Measurements from ENCODE around the gene NUDT14. TPM values are rescaled to one million over a fixed set of nuclear protein-coding genes. Genes with fewer than 3 reads are reported as not detected.

Gene NUDT14
- total RNA-seq, 2 experiments from 2014 or later, result 25.3 to 27.9 TPM

- no peaks in the 10 kb centered on the region for H3K36me3 Mint-ChIP-seq (ENCODE audit: low read depth)
- DNase-seq (no peak), ATAC-seq (no peak)
- CTCF ChIA-PET, result no interaction called here
- H3K4me3 Mint-ChIP-seq, result no peak overlapping the region
- no peaks in the 10 kb centered on the region for H3K9me3 Mint-ChIP-seq (ENCODE audit: insufficient read depth)
- H3K4me1 Mint-ChIP-seq (ENCODE audit: low read depth), result peaks cover 46% of the 10 kb centered on the region
- POLR2A ChIA-PET, result no interaction called here
- H3K27me3 Mint-ChIP-seq (ENCODE audit: low read depth), result peaks cover 6% of the 10 kb centered on the region
- no peak overlapping the region for H3K27ac Mint-ChIP-seq
These were observed 2.3 kb downstream of the NUDT14 start for GRCh38 chr14:105178868-105179140.

- peaks cover 49% of the 10 kb centered on the region for H3K4me1 Mint-ChIP-seq (ENCODE audit: low read depth)
- POLR2A ChIA-PET, result no interaction called here
- CTCF ChIA-PET, result no interaction called here
- DNase-seq, result no peak
- H3K27ac Mint-ChIP-seq, result no peak overlapping the region
- no peak overlapping the region for H3K4me3 Mint-ChIP-seq
- peaks cover 2% of the 10 kb centered on the region for H3K27me3 Mint-ChIP-seq (ENCODE audit: low read depth)
- no peaks in the 10 kb centered on the region for H3K9me3 Mint-ChIP-seq (ENCODE audit: insufficient read depth)
- ATAC-seq, result no peak
- no peaks in the 10 kb centered on the region for H3K36me3 Mint-ChIP-seq (ENCODE audit: low read depth)
These were observed 2.8 kb downstream of the NUDT14 start for GRCh38 chr14:105178069-105178867.

GRCh38 chr14:105177082-105177481 lies 4.0 kb downstream of the NUDT14 start:
- no peak for DNase-seq
- Mint-ChIP-seq H3K4me1 (ENCODE audit: low read depth) (peaks cover 38% of the 10 kb centered on the region), H3K4me3 (no peak overlapping the region), H3K9me3 (ENCODE audit: insufficient read depth) (no peaks in the 10 kb centered on the region), H3K27me3 (ENCODE audit: low read depth) (peaks cover 2% of the 10 kb centered on the region), H3K36me3 (ENCODE audit: low read depth) (no peaks in the 10 kb centered on the region), H3K27ac (no peak overlapping the region)
- POLR2A ChIA-PET, result no interaction called here
- no peak for ATAC-seq
- CTCF ChIA-PET, result no interaction called here

GRCh38 chr14:105176513-105176912 lies 4.6 kb downstream of the NUDT14 start:
- H3K27ac Mint-ChIP-seq, result no peak overlapping the region
- H3K36me3 Mint-ChIP-seq (ENCODE audit: low read depth), result no peaks in the 10 kb centered on the region
- DNase-seq, result no peak
- ATAC-seq, result no peak
- H3K4me1 Mint-ChIP-seq (ENCODE audit: low read depth), result peaks cover 37% of the 10 kb centered on the region
- no peaks in the 10 kb centered on the region for H3K9me3 Mint-ChIP-seq (ENCODE audit: insufficient read depth)
- no peak overlapping the region for H3K4me3 Mint-ChIP-seq
- ChIA-PET POLR2A (no interaction called here), CTCF (interaction anchor here (1.2 kb wide), 1 partner anchor 17 kb away, joined by 3 read pairs; no protein-coding TSS in a partner anchor)
- peaks cover 5% of the 10 kb centered on the region for H3K27me3 Mint-ChIP-seq (ENCODE audit: low read depth)

- H3K4me1 Mint-ChIP-seq (ENCODE audit: low read depth), result peaks cover 43% of the 10 kb centered on the region
- peaks cover 15% of the 10 kb centered on the region for H3K27me3 Mint-ChIP-seq (ENCODE audit: low read depth)
These were observed 6.9 kb downstream of the NUDT14 start for GRCh38 chr14:105173901-105174894.

GRCh38 chr14:105173145-105173544 lies 8.0 kb downstream of the NUDT14 start:
- Mint-ChIP-seq H3K36me3 (ENCODE audit: low read depth) (no peaks in the 10 kb centered on the region), H3K4me3 (no peak overlapping the region), H3K27ac (peak overlapping the region; percentile 52), H3K27me3 (ENCODE audit: low read depth) (peaks cover 16% of the 10 kb centered on the region), H3K9me3 (ENCODE audit: insufficient read depth) (no peaks in the 10 kb centered on the region), H3K4me1 (ENCODE audit: low read depth) (peaks cover 44% of the 10 kb centered on the region)
- DNase-seq, result no peak
- CTCF ChIA-PET, result interaction anchor here (1.1 kb wide), 1 partner anchor 17 kb away, joined by 3 read pairs; no protein-coding TSS in a partner anchor
- ATAC-seq, result no peak
- POLR2A ChIA-PET, result no interaction called here

More at GRCh38 chr14:105173901-105174894, 6.9 kb downstream of the NUDT14 start:
- Mint-ChIP-seq H3K36me3 (ENCODE audit: low read depth) (no peaks in the 10 kb centered on the region), H3K9me3 (ENCODE audit: insufficient read depth) (no peaks in the 10 kb centered on the region), H3K4me3 (peak overlapping the region; percentile 22), H3K27ac (peak overlapping the region; percentile 34)
- ATAC-seq (peak; percentile 65), DNase-seq (peak; percentile 71)
- POLR2A ChIA-PET, result no interaction called here
- CTCF ChIA-PET, result interaction anchor here (1.1 kb wide), 1 partner anchor 16 kb away, joined by 3 read pairs; no protein-coding TSS in a partner anchor

GRCh38 chr14:105172476-105172875 lies 8.6 kb downstream of the NUDT14 start:
- POLR2A ChIA-PET, result no interaction called here
- Mint-ChIP-seq H3K36me3 (ENCODE audit: low read depth) (no peaks in the 10 kb centered on the region), H3K4me1 (ENCODE audit: low read depth) (peaks cover 46% of the 10 kb centered on the region), H3K4me3 (no peak overlapping the region), H3K27ac (no peak overlapping the region), H3K27me3 (ENCODE audit: low read depth) (peaks cover 16% of the 10 kb centered on the region), H3K9me3 (ENCODE audit: insufficient read depth) (no peaks in the 10 kb centered on the region)
- CTCF ChIA-PET, result interaction anchor here (1.8 kb wide), 1 partner anchor 30 kb away, joined by 4 read pairs; no protein-coding TSS in a partner anchor
- ATAC-seq (no peak), DNase-seq (no peak)

- Mint-ChIP-seq H3K4me1 (ENCODE audit: low read depth) (peaks cover 40% of the 10 kb centered on the region), H3K27ac (no peak overlapping the region)
- POLR2A ChIA-PET, result no interaction called here
These were observed 10.0 kb downstream of the NUDT14 start for GRCh38 chr14:105171004-105171673.

GRCh38 chr14:105169776-105170655 lies 11.1 kb downstream of the NUDT14 start:
- CTCF ChIA-PET, result interaction anchor here (1.0 to 2.7 kb wide), 4 partner anchors 12 to 182 kb away, joined by 3 to 6 read pairs (median 5); no protein-coding TSS in a partner anchor
- POLR2A ChIA-PET, result no interaction called here
- H3K4me1 Mint-ChIP-seq (ENCODE audit: low read depth), result peaks cover 33% of the 10 kb centered on the region

More at GRCh38 chr14:105171004-105171673, 10.0 kb downstream of the NUDT14 start:
- Mint-ChIP-seq H3K9me3 (ENCODE audit: insufficient read depth) (no peaks in the 10 kb centered on the region), H3K4me3 (no peak overlapping the region), H3K36me3 (ENCODE audit: low read depth) (no peaks in the 10 kb centered on the region), H3K27me3 (ENCODE audit: low read depth) (peaks cover 22% of the 10 kb centered on the region)
- DNase-seq (no peak), ATAC-seq (no peak)
- CTCF ChIA-PET, result interaction anchor here (1.0 to 2.7 kb wide), 4 partner anchors 11 to 181 kb away, joined by 4 to 6 read pairs (median 4); no protein-coding TSS in a partner anchor

GRCh38 chr14:105168979-105169507 lies 12.1 kb downstream of the NUDT14 start:
- H3K4me3 Mint-ChIP-seq, result peak overlapping the region; percentile 31
- H3K9me3 Mint-ChIP-seq (ENCODE audit: insufficient read depth), result no peaks in the 10 kb centered on the region
- H3K27me3 Mint-ChIP-seq (ENCODE audit: low read depth), result peaks cover 22% of the 10 kb centered on the region
- H3K36me3 Mint-ChIP-seq (ENCODE audit: low read depth), result no peaks in the 10 kb centered on the region
- POLR2A ChIA-PET, result no interaction called here
- ATAC-seq (peak; percentile 53), DNase-seq (peak; percentile 56)
- peaks cover 23% of the 10 kb centered on the region for H3K4me1 Mint-ChIP-seq (ENCODE audit: low read depth)
- H3K27ac Mint-ChIP-seq, result no peak overlapping the region
- CTCF ChIA-PET, result interaction anchor here (1.1 to 2.7 kb wide), 7 partner anchors 11 to 183 kb away, joined by 3 to 7 read pairs (median 5); no protein-coding TSS in a partner anchor

More at GRCh38 chr14:105169776-105170655, 11.1 kb downstream of the NUDT14 start:
- no peaks in the 10 kb centered on the region for H3K9me3 Mint-ChIP-seq (ENCODE audit: insufficient read depth)
- no peak for DNase-seq
- peak overlapping the region; percentile 58 for H3K4me3 Mint-ChIP-seq
- H3K27ac Mint-ChIP-seq, result no peak overlapping the region
- ATAC-seq, result no peak
- H3K27me3 Mint-ChIP-seq (ENCODE audit: low read depth), result peaks cover 22% of the 10 kb centered on the region
- H3K36me3 Mint-ChIP-seq (ENCODE audit: low read depth), result no peaks in the 10 kb centered on the region
